ENCODE data around the gene RFX3.

RFX3 gene

DNA sequence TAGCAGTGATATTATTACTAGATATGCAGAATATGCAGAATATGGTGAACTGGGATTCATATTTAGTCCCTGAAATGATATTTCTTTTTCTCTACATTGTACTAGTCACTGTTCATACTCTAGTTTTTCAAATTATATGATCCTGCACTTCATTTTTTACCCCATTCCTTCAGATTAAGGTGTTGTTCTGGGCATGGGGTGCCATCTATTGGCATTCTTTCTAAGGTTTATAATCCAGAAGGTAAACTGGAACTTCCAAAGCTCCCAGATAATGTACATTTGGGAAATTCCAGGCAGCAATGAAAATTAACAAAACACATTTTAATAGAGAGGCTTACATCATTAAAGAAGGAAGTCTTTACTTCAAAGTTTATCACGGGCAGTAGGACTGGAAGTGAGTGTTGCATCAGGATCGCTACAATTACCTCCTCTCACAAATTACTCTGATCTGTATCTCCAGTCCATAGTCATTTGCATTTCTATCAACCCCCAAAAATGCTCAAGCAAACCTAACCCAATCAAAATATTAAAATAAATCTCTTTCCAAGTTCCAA is 12.5 kb downstream of the RFX3 start:
- no peak for DNase-seq

DNA sequence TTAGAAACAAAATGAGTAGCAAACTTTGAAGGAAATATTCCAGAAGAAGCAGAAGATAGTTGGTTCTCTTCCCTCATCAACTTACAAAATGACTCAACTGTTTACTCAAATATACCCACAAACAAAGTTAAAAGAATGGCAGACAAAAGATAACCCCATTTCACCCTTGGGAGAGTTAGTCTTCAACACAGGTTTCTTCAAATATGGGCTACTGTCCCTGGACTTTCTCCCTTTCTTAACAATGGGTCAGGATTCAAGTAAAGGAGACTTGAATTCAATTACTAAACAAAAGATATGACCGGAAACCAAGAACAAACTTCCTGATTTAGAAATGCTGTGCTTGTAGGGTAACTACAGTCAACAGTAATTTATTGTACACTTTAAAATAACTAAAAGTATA is 14.2 kb downstream of the RFX3 start:
- no peak for DNase-seq

DNA sequence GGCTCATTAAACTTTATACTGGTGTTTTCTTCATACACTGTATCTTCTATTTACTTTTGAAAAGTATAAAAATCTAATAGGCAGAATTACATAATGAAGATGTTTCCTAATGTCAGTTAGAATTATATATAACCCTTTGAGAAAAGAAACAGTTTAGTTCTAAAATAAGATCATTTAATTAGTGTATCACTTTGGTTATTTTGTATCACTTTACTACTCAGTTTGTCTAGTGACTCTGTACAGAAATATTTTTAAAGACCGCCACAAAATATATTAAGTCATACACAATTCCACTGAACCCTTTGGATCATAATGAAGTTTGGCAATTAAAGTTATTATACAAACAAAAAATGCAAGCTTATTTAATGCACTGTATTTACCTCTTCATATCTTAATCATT is 15.0 kb downstream of the RFX3 start:
- DNase-seq, result no peak

DNA sequence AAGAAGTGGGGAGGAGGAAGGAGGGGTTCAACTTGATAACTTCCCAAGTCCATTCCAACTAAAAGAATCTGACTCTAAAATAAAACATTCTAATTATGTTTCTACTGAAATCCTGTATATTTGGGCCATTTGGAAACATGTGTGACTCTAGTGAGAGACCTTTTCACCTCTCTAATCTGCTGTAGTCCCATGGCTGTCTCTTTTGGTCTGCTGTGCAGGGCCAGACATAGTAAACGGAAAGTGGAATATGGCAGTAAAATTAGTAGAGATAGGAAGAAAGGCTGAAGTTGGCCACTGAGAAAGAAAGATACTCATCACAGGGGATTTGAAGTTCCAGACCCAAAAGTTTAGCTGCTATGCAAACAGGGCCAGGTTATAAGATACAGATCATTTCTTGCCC is 15.9 kb downstream of the RFX3 start:
- DNase-seq, result no peak

DNA sequence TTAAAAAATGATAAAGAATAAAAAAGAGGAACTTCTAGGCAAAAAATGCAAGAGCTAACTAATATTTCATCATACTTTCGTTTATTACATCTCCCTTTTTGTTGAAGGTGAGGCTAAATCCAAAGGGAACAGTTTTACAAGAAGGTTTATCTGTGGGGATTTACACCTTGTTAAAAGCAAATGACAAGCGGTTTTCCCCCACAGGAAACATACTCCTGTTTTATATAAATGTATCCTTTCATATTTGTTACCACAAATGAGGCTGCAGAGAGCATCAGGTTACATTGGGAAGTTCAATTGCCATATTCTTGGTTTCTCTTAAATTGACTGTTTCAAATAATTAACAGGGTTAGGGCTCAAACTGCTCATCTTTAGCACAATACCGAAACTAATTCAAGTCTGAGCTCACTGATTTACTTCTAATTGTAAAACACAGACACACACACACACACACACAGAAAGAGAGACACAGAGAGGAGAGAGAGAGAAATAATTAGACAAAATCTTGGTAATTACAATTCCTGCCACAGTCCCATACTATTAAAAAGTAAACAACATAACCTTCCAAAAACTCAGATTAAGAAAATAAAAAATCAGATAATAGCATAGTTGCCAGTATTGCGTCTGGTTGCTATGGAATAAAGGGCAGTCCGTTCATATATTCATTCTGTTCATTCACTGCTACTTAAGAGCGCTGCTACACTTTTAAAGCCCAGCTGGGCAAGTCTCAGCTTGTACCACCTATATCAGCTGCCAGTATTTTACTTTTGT is 17.1 kb downstream of the RFX3 start:
- DNase-seq, result no peak

DNA sequence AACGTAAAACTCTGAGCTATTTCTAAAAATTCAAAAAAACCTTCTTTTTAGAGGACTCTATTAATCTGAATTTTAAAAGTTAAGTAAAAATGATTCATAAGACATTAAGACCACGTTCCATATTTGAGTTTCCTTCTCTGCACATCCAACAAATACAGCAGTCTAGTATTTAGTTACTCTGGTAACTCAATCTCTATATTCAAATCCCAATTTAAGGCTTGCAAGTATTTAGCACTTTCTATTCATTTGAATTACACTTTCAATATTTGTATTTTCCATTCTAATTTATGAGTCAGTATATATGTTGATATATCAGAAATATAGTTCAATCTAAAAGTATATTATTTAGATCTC is 17.7 kb downstream of the RFX3 start:
- DNase-seq, result no peak

DNA sequence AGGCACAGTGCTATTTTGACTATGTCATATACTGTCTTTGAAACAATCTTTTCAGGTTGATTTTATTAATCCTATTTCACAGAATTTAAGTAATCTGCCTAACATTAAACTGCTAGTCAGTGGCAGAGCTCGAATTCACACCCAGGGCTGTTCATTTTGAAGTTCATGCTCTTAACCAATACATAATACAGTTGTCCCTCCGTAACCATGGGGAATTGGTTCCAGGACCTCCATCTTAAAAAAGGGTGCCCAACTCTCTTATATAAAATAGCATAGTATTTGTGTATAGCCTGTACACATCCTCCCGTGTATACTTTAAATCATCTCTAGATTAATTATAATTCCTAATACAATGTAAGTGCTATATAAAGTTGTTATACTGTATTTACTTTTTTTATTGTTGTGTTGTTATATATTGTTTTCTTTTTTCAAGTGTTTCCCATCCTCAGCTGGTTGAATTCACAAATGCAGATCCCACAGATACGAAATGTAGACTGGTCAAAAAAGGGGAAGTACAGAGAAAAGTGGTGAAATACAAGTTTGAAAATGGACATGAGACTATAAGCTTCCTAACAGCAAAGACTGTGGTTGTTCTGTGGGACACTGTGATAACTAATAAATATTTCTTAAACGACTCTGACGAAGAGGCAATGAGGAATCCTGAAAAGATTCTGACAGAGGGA is 18.3 kb downstream of the RFX3 start:
- DNase-seq, result no peak

DNA sequence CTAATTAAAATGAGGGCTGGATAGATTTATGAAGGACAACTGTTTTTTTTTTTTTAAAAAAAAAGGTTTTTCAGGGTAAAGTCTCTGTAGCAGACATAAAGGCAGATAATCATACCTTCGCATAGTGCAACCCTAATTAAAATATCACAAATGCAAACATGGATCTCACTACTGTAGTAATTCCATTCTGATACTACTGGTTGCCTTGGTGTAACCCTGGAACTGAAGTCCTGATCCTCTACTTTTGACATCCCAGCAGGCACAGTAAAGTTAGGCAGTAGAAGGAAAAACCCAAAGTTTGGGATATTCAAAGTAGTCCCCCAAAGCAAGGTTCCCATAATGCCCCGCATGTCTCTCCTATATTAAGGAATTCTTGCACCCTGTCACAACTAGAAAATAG is 19.6 kb downstream of the RFX3 start:
- no peak for DNase-seq

DNA sequence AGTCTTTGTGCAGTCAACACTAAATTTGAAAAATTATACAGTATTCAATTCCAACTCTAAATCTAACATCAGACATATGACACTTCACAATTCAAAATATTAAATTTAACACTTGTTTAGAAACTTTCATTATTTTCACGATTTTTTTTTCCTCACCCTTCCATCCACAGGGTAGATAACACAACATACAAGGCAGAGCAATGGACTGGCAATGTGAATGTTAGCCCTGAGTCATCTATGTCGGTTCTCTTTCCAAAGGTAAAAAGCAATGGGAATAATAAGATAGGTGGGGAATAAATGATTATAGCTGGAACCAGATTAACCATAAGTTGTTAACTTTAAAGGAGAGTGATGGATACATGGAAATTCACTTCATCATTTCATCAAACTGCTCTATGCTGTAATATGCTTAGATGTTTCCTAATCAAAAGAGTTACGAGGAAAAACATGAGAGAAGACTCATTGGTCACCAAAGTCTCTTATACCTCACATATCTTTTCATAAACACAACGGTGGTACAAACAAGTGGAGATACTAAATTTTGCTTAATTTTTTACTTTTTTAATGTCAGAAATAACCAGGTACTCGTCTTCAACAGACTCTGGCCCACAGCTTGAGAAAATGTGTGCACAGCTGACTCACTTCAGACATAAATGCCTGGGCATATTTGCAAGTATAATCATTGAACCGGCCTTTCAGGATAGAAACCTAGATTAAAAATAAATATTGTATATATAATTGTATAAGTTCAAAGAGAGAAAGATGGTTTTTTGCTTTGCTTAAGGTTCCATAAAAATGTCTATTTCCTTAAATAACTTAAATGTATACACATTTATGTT is 23.0 kb downstream of the RFX3 start:
- no peak for DNase-seq

DNA sequence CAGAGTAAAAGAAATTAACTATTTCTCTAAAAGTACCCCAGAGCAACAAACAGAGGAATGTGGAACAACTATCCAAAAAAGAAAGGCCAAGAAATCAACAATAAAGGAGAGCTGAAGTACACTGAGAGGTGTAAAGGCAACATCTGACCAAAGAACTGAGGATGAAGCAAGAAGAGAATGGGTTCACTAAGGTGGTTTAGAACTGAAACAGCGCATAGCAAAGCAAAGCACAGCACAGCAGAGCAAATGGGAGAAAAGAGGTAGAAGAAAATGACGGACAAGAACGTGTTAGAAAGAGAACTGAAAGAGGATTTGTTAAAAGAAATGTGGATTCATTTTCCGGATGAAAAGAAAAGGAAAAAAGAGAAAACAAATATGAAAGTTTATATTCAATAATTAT is 25.8 kb downstream of the RFX3 start:
- no peak for DNase-seq

DNA sequence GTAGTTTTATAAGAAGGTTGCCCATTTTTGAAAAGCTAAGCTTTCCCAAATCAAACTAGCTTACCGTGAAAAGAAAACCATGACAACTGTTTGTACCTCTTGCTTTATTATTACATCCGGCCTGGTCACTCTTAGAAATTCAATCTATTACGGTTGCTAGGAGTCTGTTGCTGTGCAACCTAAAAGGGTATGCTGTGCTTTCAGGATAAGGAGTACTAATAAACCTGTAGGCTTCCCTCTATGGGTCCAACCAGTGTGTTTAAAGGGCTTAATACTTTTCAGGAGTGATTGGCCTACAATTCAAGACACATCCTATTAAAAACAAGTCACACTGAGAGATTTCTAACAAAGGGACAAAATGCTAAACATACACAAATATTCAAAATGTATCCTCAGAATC is 27.1 kb downstream of the RFX3 start:
- no peak for DNase-seq

DNA sequence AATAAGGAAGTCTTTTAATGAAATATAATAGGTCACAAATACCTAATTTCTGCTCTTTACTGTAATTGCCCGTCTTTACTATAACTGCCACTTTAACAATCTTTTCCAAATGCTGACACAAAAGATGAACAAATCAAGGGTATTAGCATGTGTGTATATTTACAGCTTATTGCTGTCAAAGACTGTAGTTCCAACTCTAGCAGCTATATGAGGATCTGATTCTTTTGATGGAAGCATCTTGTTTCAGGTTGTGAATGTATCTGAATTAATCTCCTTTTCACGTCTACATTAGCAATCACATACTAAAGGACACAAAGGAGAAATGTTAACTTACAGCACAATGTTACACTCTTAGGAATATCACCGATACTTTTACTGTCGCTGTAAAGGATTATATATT is 27.9 kb downstream of the RFX3 start:
- no peak for DNase-seq

DNA sequence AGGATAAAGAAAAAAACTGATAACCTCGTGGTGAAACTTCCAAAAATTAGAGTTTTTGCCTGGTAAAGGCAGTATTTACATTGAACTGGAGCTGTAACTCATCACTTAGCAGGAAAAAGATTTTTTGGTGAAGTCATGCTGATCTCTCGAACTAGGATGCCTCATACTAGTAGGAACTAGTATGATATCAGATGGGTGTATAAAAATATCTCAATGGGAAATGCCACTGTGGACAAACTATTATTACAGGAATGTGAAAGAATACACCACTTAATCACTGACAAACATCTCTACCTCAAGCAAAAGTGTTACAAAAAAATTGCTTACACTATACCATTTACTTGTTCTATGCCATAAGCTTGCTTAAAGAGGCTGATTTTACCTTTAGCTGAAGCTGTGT is 28.4 kb downstream of the RFX3 start:
- no peak for DNase-seq

DNA sequence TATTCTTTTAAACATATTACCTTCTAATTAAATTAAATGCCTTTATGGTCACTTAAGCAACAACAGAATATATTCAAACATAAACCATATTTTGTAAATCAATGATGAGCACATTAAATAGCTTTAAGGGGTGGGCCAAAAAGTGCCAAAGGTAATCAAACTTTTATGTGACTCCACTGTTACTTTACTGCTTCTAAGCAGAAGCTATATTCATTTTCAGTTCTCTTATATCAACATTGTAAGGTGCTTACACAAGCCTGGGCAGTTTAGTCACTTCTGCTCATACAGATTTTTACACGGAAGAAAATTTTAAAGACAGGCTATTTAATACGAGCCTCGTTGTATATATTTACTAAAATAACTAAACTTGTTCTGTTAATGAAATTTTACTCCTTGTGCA is 29.9 kb downstream of the RFX3 start:
- no peak for DNase-seq

DNA sequence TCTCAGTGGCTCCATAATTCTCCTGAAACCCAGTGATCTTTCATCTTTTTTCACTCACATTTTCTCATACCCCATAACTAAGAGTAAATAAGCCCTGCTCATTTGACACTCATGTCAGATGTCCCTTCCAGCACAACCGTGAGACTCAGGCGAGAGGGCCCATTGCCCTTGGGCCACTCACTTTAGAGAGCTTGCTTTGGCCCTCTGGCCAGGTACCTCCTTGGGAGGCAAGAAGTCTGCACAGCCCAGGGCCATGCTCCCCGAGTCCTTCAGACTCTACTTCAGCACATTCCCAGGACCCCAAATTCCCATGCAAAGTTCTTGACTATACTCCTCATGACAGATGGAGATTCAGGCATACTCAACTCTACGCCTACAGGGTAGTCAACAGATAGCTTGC is 33.6 kb downstream of the RFX3 start:
- DNase-seq, result no peak

DNA sequence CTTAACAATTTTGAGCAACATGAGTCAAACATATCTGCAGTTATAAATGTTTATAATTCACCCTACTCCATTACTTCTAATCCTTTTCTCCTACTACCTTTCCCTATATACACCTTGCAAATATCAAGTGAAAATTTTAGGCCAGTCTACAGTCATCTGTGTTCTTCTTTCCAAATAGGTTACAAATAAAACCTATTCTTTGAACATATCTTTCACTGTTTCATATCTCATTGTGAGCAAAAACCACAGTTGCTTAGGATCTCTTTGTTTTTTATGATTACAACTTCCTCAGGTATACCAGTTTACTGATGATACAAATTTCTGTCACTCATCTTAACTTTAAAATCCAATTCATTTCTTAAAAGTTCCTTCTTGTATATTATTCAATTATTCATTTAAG is 34.4 kb downstream of the RFX3 start:
- no peak for DNase-seq

DNA sequence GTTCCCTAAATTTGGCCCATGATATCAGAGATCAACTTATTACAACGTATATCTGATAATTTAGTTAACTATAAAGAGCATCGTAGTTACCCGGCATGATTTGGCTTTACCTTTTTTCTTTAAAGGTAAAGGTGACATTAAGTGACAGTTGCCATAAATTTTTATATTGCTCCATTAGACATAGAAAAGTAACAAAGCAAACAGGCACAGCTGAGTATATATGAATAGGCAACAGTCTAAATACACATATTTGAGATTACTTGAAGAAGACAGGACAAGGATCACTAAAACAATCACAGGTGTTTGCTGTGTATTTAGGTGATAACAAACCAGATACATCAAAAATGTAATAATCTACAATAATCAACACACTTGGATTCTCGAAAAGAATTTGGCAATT is 34.8 kb downstream of the RFX3 start:
- DNase-seq, result no peak

DNA sequence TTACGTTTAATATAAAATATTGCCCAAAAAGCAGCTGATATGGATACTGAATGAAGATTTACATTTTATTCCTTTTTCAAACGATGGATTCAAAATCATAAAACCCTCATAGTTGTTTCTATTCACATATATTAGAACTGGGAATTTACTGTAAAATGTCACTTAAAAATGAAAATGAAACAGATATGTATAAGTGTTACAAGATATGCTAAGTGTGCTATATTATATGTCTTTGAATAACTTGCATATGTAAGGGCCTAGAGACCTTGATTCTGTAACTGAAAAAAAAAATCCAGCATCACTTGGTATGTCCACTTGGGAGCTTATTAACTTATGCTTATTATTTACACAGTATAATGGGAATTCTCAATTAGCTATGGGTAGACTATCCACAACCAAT is 43.2 kb downstream of the RFX3 start:
- no peak for DNase-seq

DNA sequence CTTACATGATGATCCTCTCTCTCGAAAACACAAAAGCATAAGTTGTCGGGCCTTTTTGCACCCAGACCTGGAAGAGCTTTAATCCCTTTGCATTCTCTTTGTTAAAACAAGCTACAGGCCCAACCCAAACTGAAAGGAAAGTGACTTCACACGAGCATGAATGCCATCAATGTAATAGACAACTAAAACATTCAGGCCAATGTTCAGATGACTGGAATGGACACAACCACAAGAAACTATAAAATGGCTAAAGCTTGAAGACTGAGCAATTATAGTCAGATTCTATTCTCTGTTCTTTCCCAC is 45.5 kb downstream of the RFX3 start:
- no peak for DNase-seq

DNA sequence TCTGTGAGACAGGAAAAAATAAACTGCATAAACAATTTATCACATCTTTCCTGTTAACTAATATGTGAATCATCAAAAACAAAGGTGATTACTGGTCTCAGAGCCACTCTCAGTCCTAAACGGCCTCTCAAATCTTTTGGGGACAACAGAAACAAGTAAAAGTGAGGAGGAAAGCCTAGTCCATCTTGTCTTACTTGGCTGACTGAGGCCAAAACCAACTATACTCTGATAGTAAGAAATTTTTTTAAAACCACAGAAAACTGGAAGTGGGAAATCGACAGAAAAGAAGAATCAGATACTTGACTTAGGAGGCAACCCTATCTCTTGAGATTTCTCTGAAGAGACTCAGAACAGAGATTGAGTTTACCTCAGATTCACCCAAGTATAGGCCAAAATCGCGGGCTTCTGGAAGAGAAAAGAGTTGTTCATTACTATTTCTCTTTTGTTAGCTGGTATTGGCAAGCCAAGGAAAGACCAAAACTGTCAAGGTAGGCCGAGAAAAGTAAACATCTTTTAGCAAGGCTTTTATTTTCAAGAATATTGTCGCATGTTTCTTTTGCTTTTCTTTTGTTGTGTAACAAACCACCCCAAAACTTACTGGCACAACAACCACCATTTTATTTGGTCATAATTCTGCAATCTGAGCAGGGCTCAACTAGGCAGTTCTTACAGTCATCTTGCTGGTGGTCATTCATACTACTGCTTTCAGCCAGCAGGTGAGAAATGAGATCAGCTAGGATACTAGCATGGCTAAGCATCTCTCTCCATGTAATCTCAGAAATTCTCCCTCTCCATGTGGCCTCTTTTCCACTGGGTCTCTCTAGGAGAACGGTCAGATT is 46.1 kb downstream of the RFX3 start:
- DNase-seq, result no peak

DNA sequence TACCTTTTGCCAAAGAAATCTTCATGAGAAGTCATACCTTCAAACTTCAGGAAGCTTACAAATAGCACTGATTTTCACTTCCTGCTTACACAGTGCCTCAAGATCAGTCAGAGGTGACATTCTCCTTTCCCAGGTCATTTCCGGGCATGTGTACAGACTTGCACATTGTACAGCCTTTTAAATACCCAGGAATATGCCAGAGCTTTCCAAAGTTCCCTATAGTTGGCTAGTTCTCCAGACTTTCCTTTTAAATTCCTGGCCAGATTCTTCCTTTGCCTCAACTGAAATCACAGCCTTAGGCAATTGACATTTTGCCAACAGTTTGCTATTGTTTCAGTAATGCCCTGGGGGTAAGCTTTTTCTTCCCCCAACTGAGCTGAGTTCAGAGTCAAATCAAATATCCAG is 47.2 kb downstream of the RFX3 start:
- no peak for DNase-seq

DNA sequence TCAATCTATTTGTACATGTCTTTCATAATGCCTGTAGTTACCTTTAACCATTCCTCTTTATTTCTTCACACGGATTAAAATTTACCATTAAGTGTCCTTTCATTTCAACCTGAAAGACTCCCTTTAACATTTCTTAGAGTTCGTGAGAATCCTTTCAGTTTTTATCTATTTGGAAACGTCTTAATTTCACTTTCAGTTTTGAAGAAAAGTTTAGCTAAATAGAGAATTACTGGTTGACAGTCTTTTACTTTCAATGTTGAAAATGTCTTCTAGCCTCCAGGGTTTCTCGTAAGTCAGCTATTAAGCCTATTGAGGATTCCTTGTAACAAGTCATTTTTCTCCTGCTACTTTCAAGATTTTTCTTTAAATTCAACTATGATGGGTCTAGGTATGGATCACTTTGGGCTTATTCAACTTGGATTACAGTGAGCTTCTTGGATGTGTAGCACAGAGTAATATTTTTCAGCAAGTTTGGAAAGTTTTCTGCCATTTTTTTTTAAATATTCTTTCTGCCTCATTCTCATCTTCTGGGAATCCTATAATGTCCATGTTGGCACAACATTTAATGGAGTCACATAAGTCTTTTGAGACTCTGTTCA is 48.5 kb downstream of the RFX3 start:
- DNase-seq, result no peak

Data from activated CD4-positive, alpha-beta T cell treated with anti-CD3 and anti-CD28 coated beads, Interleukin-2, amount 50 U/mL, for 48 hours (primary cell).